Measurements from ENCODE around the gene IGLON5. TPM values are rescaled to one million over a fixed set of nuclear protein-coding genes. Genes with fewer than 3 reads are reported as not detected.

The IGLON5 gene
- total RNA-seq, 1 experiment from 2014 or later: not detected

DNA sequence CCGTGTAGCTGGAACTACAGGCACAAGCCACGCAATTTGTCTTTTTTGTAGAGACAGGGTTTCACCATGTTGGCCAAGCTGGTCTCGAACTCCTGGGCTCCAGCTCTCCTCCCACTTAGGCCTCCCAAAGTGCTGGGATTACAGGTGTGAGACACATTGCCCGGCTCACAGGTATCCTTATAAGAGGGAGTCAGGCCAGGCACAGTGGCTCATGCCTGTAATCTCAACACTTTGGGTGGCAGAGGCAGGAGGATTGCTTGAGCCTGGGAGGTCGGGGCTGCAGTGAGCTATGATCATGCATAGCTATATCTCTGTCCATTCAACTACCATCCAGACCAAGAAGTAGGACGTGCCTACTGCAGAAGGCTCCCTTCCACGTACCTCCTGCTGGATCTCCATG is 10.2 kb upstream of the IGLON5 start:
- H3K4me3 ChIP-seq: no peak overlapping the region
- no peak overlapping the region for H3K4me2 ChIP-seq
- intact Hi-C loops (cut with micrococcal nuclease; ENCODE audit: unreplicated experiment): no loop called here
- no TSS peak for BruUV-seq (replicated peaks)
- no peaks in the 10 kb centered on the region for H3K36me3 ChIP-seq (ENCODE audit: low read depth)
- H2AFZ ChIP-seq: no peak overlapping the region
- peaks cover 72% of the 10 kb centered on the region for H3K27me3 ChIP-seq (ENCODE audit: insufficient read depth, low read depth)
- no peak for DNase-seq
- no peaks in the 10 kb centered on the region for H3F3A ChIP-seq (ENCODE audit: insufficient read depth, low read depth)
- no peaks in the 10 kb centered on the region for H3K4me1 ChIP-seq (replicated peaks; ENCODE audit: insufficient read depth)
- POLR2A ChIA-PET (ENCODE audit: unreplicated experiment): no interaction called here
- H3K9me3 ChIP-seq (ENCODE audit: insufficient read depth, low read depth): 0 out of 2 replicates have a peak, but pooled peaks cover 4% of the 10 kb centered on the region
- TF ChIP-seq EZH2 (IDR thresholded peaks at IDR 0.05; ENCODE audit: low read depth): no peak
- TF ChIP-seq CTCF (conservative IDR thresholded peaks at IDR 0.05): no peak
- no peaks in the 10 kb centered on the region for H3K79me2 ChIP-seq (ENCODE audit: low read depth)
- CTCF ChIA-PET: no interaction called here
- H3K27ac ChIP-seq: no peak overlapping the region
- no peaks in the 10 kb centered on the region for H3K9me2 ChIP-seq (ENCODE audit: insufficient read depth)
- H4K20me1 ChIP-seq (ENCODE audit: insufficient read depth): no peaks in the 10 kb centered on the region

DNA sequence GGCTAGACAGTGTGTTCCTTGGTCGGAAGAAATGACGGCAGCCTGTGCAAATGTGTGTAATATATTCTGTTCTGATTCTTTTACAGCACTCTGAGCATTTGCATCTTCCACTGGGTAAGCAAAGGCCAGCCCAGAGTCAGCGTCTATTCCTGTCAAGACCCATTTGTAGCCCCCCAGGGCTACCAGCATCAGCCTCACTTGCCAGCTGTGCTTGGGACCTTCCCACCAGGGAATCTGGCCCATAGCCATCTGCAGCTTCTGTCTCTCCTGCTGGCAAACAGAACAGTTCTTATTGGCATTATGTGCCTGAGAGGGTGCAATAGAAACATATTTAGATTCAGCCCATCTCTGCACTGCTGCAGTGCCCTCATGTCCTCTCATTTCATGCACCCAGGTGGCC is 6.0 kb upstream of the IGLON5 start:
- POLR2A ChIA-PET (ENCODE audit: unreplicated experiment): no interaction called here
- intact Hi-C loops (cut with micrococcal nuclease; ENCODE audit: unreplicated experiment): no loop called here
- H4K20me1 ChIP-seq (ENCODE audit: insufficient read depth): 0 out of 2 replicates have a peak, but pooled peaks cover 5% of the 10 kb centered on the region

GRCh38 chr19:51316688-51317087 is 5.2 kb downstream of the IGLON5 start:
- no peaks in the 10 kb centered on the region for H3K79me2 ChIP-seq (ENCODE audit: low read depth)
- BruUV-seq (replicated peaks): no TSS peak
- H4K20me1 ChIP-seq (ENCODE audit: insufficient read depth): no peaks in the 10 kb centered on the region

More for the DNA sequence above, 6.0 kb upstream of the IGLON5 start:
- Histone ChIP-seq H3K9me3 (ENCODE audit: insufficient read depth, low read depth) (peaks cover 4% of the 10 kb centered on the region; the same call in 1 of the 2 replicates), H3K9me2 (ENCODE audit: insufficient read depth) (no peaks in the 10 kb centered on the region; the same call in 1 of the 2 replicates), H3K79me2 (ENCODE audit: low read depth) (no peaks in the 10 kb centered on the region), H3K4me3 (no peak overlapping the region), H3K4me1 (replicated peaks; ENCODE audit: insufficient read depth) (no peaks in the 10 kb centered on the region), H3K4me2 (no peak overlapping the region), H3K27me3 (ENCODE audit: insufficient read depth, low read depth) (peaks cover 66% of the 10 kb centered on the region), H3F3A (ENCODE audit: insufficient read depth, low read depth) (no peaks in the 10 kb centered on the region), H3K27ac (no peak overlapping the region), H2AFZ (no peak overlapping the region), H3K36me3 (ENCODE audit: low read depth) (no peaks in the 10 kb centered on the region)
- CTCF ChIA-PET: no interaction called here
- no TSS peak for BruUV-seq (replicated peaks)
- no peak for DNase-seq
- TF ChIP-seq CTCF (conservative IDR thresholded peaks at IDR 0.05): no peak
- TF ChIP-seq EZH2 (IDR thresholded peaks at IDR 0.05; ENCODE audit: low read depth): no peak

More at GRCh38 chr19:51316688-51317087, 5.2 kb downstream of the IGLON5 start:
- Histone ChIP-seq H3K4me2 (no peak overlapping the region), H2AFZ (no peak overlapping the region), H3K36me3 (ENCODE audit: low read depth) (no peaks in the 10 kb centered on the region), H3K27ac (no peak overlapping the region), H3F3A (ENCODE audit: insufficient read depth, low read depth) (no peaks in the 10 kb centered on the region), H3K4me3 (no peak overlapping the region), H3K27me3 (ENCODE audit: insufficient read depth, low read depth) (peaks cover 74% of the 10 kb centered on the region), H3K9me2 (ENCODE audit: insufficient read depth) (no peaks in the 10 kb centered on the region), H3K9me3 (ENCODE audit: insufficient read depth, low read depth) (no peaks in the 10 kb centered on the region), H3K4me1 (replicated peaks; ENCODE audit: insufficient read depth) (no peaks in the 10 kb centered on the region)
- TF ChIP-seq CTCF (conservative IDR thresholded peaks at IDR 0.05): no peak
- TF ChIP-seq EZH2 (IDR thresholded peaks at IDR 0.05; ENCODE audit: low read depth): no peak
- CTCF ChIA-PET: no interaction called here
- intact Hi-C loops (cut with micrococcal nuclease; ENCODE audit: unreplicated experiment): no loop called here
- no peak for DNase-seq
- POLR2A ChIA-PET (ENCODE audit: unreplicated experiment): no interaction called here
